Mesenchymal stem cell (in vitro differentiated cells and primary cell): ENCODE data around the gene NCL. TPM values are rescaled to one million over a fixed set of nuclear protein-coding genes. Genes with fewer than 3 reads are reported as not detected.

Experiments used
- DNase-seq: peaks from one replicate; pipeline ENCODE4 v3.0.0-alpha.2; 2013
- H2AFZ ChIP-seq: one replicate; pipeline ENCODE4 v1.6.1; 2013; ENCODE audit warnings: low read depth, mild to moderate bottlenecking, control low read depth, inconsistent platforms, low read length, moderate library complexity
- H2AK5ac ChIP-seq: 2 replicates; pipeline ENCODE4 v1.6.1; 2013; ENCODE audit warnings: low read length, moderate library complexity, mild to moderate bottlenecking, inconsistent platforms; ENCODE audit not compliant: severe bottlenecking
- H2BK120ac ChIP-seq: one replicate; pipeline ENCODE4 v1.6.1; 2013; ENCODE audit warnings: low read depth, mild to moderate bottlenecking, inconsistent platforms, low read length, moderate library complexity
- H2BK12ac ChIP-seq, 2 experiments: one replicate each; pipeline ENCODE4 v1.6.1; 2013; ENCODE audit warnings: inconsistent platforms in 2 of 2, low read length in 2 of 2, mild to moderate bottlenecking in 2 of 2, moderate library complexity in 2 of 2, control low read depth in 1 of 2
- H2BK15ac ChIP-seq: one replicate; pipeline ENCODE4 v1.6.1; 2013; ENCODE audit warnings: mild to moderate bottlenecking, low read depth, inconsistent platforms; ENCODE audit not compliant: poor library complexity, severe bottlenecking
- H2BK5ac ChIP-seq: 2 replicates; pipeline ENCODE4 v1.6.1; 2013; ENCODE audit warnings: low read depth, mild to moderate bottlenecking, low read length, control low read depth, inconsistent platforms; ENCODE audit not compliant: poor library complexity, severe bottlenecking
- H3K14ac ChIP-seq, 2 experiments: one replicate each; pipeline ENCODE4 v1.6.1; 2013; ENCODE audit warnings: inconsistent platforms in 2 of 2, low read length in 2 of 2, control low read depth in 1 of 2, mild to moderate bottlenecking in 1 of 2, moderate library complexity in 1 of 2
- H3K18ac ChIP-seq, 2 experiments: one replicate each; pipeline ENCODE4 v1.6.1; 2013; ENCODE audit warnings: inconsistent platforms in 2 of 2, low read length in 2 of 2, control low read depth in 1 of 2, low read depth in 1 of 2, mild to moderate bottlenecking in 1 of 2
- H3K23ac ChIP-seq, 2 experiments: one replicate each; pipeline ENCODE4 v1.6.1; 2013; ENCODE audit warnings: inconsistent platforms in 2 of 2, low read length in 2 of 2, mild to moderate bottlenecking in 2 of 2, moderate library complexity in 2 of 2, control low read depth in 1 of 2
- H3K27ac ChIP-seq: 2 replicates; pipeline ENCODE4 v1.5.1; 2013; ENCODE audit warnings: mild to moderate bottlenecking, moderate library complexity, low read length, control low read depth, inconsistent platforms; ENCODE audit not compliant: poor library complexity, severe bottlenecking
- H3K27me3 ChIP-seq, 2 experiments: 2 replicates each; pipeline versions ENCODE4 v1.6.1 to v1.7.0; 2013; ENCODE audit warnings: low read length in 2 of 2, mild to moderate bottlenecking in 2 of 2, moderate library complexity in 2 of 2, control low read depth in 1 of 2, inconsistent platforms in 1 of 2; ENCODE audit not compliant: control insufficient read depth in 1 of 2, insufficient read depth in 1 of 2
- H3K36me3 ChIP-seq, 2 experiments: 2 replicates each; pipeline versions ENCODE4 v1.6.1 to v1.7.0; 2013; ENCODE audit warnings: low read length in 2 of 2, control low read depth in 1 of 2, inconsistent platforms in 1 of 2, low read depth in 1 of 2, mild to moderate bottlenecking in 1 of 2; ENCODE audit not compliant: insufficient read depth in 2 of 2, control insufficient read depth in 1 of 2
- H3K4ac ChIP-seq, 2 experiments: one replicate each; pipeline ENCODE4 v1.6.1; 2013; ENCODE audit warnings: inconsistent platforms in 2 of 2, low read length in 2 of 2, mild to moderate bottlenecking in 2 of 2, moderate library complexity in 2 of 2, control low read depth in 1 of 2, low read depth in 1 of 2
- H3K4me1 ChIP-seq: 2 replicates; pipeline ENCODE4 v1.6.1; 2013; ENCODE audit warnings: low read depth, low read length, control low read depth; ENCODE audit not compliant: control insufficient read depth, insufficient read depth
- H3K4me2 ChIP-seq: 2 replicates; pipeline ENCODE4 v1.6.1; 2013; ENCODE audit warnings: low read length, mild to moderate bottlenecking, inconsistent platforms; ENCODE audit not compliant: poor library complexity, severe bottlenecking
- H3K4me3 ChIP-seq, 2 experiments: 2 replicates each; pipeline versions ENCODE4 v1.5.1 to v1.7.0; 2013; ENCODE audit warnings: low read length in 2 of 2, mild to moderate bottlenecking in 2 of 2, control low read depth in 1 of 2, low read depth in 1 of 2; ENCODE audit not compliant: insufficient read depth in 1 of 2
- H3K79me1 ChIP-seq: replicated peaks from 2 replicates; pipeline ENCODE4 v1.6.1; 2013; ENCODE audit warnings: mild to moderate bottlenecking, control low read depth, low read length, inconsistent platforms; ENCODE audit not compliant: poor library complexity, severe bottlenecking
- H3K9ac ChIP-seq: 2 replicates; pipeline ENCODE4 v1.7.0; 2013; ENCODE audit warnings: mild to moderate bottlenecking, low read length, moderate library complexity
- H3K9me3 ChIP-seq: 2 replicates; pipeline ENCODE4 v1.7.0; 2013; ENCODE audit warnings: mild to moderate bottlenecking, low read length; ENCODE audit not compliant: control insufficient read depth
- H4K8ac ChIP-seq: one replicate; pipeline ENCODE4 v1.6.1; 2013; ENCODE audit warnings: inconsistent platforms, mild to moderate bottlenecking, low read length, moderate library complexity
- H4K91ac ChIP-seq: one replicate; pipeline ENCODE4 v1.6.1; 2013; ENCODE audit warnings: mild to moderate bottlenecking, low read length, inconsistent platforms
- WGBS: methylation state at CpG from one replicate; pipeline ENCODE4 v1.1.7; 2013; ENCODE audit warnings: mixed read lengths; 5-methylcytosine and 5-hydroxymethylcytosine counted together
- polyA plus RNA-seq, 2 experiments: library from polyadenylated mRNA; stranded (reverse); fragments of 200-250 nt; gene quantifications; one replicate each; pipeline ENCODE4 v1.2.3, GENCODE V29; 2013

The NCL gene, protein sequence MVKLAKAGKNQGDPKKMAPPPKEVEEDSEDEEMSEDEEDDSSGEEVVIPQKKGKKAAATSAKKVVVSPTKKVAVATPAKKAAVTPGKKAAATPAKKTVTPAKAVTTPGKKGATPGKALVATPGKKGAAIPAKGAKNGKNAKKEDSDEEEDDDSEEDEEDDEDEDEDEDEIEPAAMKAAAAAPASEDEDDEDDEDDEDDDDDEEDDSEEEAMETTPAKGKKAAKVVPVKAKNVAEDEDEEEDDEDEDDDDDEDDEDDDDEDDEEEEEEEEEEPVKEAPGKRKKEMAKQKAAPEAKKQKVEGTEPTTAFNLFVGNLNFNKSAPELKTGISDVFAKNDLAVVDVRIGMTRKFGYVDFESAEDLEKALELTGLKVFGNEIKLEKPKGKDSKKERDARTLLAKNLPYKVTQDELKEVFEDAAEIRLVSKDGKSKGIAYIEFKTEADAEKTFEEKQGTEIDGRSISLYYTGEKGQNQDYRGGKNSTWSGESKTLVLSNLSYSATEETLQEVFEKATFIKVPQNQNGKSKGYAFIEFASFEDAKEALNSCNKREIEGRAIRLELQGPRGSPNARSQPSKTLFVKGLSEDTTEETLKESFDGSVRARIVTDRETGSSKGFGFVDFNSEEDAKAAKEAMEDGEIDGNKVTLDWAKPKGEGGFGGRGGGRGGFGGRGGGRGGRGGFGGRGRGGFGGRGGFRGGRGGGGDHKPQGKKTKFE
- polyA plus RNA-seq (2013, experiment 1 of 2) = 256 TPM
- polyA plus RNA-seq (2013, experiment 2 of 2) = 256 TPM

DNA sequence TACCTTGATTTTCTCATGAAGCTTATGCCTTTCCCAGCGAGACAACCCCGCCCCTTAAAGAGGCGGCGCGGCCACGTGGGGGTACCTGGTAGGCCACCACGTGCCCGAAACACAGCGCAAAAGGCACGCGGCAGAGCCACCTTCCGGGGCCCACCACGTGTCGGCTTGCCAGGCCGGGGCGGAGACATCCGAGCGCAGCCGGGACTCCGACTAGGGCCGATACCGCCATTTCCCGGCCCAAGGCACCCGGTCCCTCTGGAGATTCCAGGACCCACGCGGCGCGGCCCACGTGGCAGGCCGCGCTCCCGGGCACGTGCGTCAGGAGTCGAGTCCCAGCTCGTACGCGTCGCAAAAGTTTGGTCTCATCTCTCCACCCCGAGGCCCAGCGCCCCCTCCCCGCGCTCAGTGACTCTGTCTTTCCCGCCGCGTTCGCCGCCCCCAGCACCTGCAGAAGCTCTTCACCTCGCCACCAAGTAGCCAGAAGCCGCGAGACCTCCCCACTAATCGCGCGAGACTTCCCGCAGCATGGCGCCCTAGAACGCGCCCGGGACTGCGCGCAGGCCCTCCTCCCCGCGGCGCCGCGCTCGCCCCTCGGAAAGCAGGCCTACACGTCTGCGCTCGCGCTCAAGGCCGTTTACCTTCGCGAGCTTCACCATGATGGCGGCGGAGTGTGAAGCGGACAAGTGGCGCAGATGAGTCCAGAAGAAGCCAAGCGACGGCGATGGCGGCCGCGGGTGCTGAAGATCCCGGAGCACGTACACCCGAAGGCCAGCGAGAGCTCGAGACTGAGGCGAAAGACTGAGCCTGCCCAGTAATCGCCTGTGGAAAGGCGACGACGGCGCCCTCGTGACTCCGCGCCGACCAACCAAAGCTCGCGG lies at the start of gene NCL:
TSS of gene NCL (minus strand) at position 787 of the 878 bp plus-strand sequence. CDS start at position 656, 131 bp downstream.
- Histone ChIP-seq H2BK15ac (peak within 1 kb of the TSS; percentile 96), H2AFZ (peak within 1 kb of the TSS; percentile 92), H3K36me3 (peaks cover 18 to 42% of the 10 kb centered on the region in 2 experiments), H2AK5ac (peak within 1 kb of the TSS; percentile 77), H3K14ac (peak within 1 kb of the TSS in 1 of 2 experiments; percentile 94), H4K91ac (peak within 1 kb of the TSS; percentile 77), H3K4me2 (peak within 1 kb of the TSS; percentile 88), H4K8ac (peak within 1 kb of the TSS; percentile 98), H3K18ac (peak within 1 kb of the TSS; percentile 93 to 99), H3K9me3 (no peaks in the 10 kb centered on the region), H3K23ac (peak within 1 kb of the TSS in 1 of 2 experiments; percentile 87), H2BK5ac (peak within 1 kb of the TSS; percentile 91), H3K4me1 (peaks cover 10% of the 10 kb centered on the region), H3K4ac (peak within 1 kb of the TSS; percentile 85 to 93), H3K27ac (peak within 1 kb of the TSS; percentile 93), H3K9ac (peak within 1 kb of the TSS; percentile 99), H2BK12ac (no peak within 1 kb of the TSS), H3K79me1 (peaks cover under 1% of the 10 kb centered on the region), H2BK120ac (peak within 1 kb of the TSS; percentile 6), H3K4me3 (peak within 1 kb of the TSS; percentile 91), H3K27me3 (no peaks in the 10 kb centered on the region)
- WGBS = under 1% methylated on average over 102 of the region's 102 CpGs
- peak; percentile 99 for DNase-seq

DNA sequence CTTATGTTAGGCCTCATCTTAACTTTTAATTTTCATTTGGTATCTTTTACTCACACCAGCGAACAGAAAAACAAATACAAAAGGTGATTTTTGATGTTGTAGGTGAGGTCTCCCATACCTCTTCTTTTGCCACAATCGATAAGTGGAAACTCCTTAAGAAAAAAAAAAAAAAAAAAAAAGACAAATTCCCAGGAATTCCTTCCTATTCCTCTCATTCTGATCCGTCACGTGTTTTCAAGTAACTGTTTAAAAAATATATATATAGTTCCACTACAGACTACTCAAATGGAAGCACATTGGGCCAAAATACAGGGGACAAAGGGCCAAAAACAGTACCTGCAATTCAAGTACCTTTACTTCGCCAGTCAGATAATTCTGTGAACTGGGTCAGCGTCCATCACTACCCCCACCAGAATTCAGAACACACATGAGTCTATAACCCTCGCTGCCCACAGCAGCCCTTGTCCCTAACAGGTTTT lies 49.5 kb upstream of the NCL start:
- no peaks in the 10 kb centered on the region for H3K36me3 ChIP-seq
- H3K27ac ChIP-seq = peak overlapping the region; percentile 8
- 5% methylated on average over 3 of the region's 7 CpGs for WGBS
- peaks cover 4% of the 10 kb centered on the region for H3K79me1 ChIP-seq
- H3K4me1 ChIP-seq = no peaks in the 10 kb centered on the region
- no peak for DNase-seq
- peak overlapping the region; percentile 89 for H4K8ac ChIP-seq
- peak overlapping the region; percentile 90 for H2AFZ ChIP-seq
- peak overlapping the region; percentile 98 for H3K9ac ChIP-seq
- peak overlapping the region in 1 of 2 experiments; percentile 95 for H3K4ac ChIP-seq
- H2BK5ac ChIP-seq = no peak overlapping the region
- peak overlapping the region; percentile 92 to 96 for H3K18ac ChIP-seq
- H3K9me3 ChIP-seq = no peaks in the 10 kb centered on the region
- H2AK5ac ChIP-seq = no peak overlapping the region
- peak overlapping the region in 1 of 2 experiments; percentile 98 for H3K14ac ChIP-seq
- no peak overlapping the region for H2BK120ac ChIP-seq
- peaks cover 0 to 3% of the 10 kb centered on the region in 2 experiments for H3K27me3 ChIP-seq
- H4K91ac ChIP-seq = peak overlapping the region; percentile 88
- H3K4me2 ChIP-seq = peak overlapping the region; percentile 91
- H2BK15ac ChIP-seq = no peak overlapping the region
- peak overlapping the region in 1 of 2 experiments; percentile 21 for H2BK12ac ChIP-seq
- peak overlapping the region; percentile 83 to 97 for H3K4me3 ChIP-seq
- H3K23ac ChIP-seq = no peak overlapping the region

DNA sequence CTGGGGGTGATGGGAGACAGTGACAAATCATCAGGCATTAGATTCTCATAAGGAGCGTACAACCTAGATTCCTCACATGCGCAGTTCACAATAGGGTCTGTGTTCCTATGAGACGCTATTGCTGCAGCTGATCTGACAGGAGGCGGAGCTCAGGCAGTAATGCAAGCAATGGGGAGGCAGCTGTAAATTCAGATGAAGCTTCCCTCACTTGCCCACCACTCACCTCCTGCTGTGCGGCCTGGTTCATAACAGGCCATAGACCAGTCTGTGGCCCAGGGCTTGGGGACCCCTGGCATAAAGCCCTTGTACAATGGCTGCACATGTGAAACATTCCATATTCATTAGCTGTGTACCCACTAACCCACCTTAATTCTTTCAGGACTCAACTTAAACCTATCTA lies 47.9 kb upstream of the NCL start:
- H4K91ac ChIP-seq = no peak overlapping the region
- no peaks in the 10 kb centered on the region for H3K36me3 ChIP-seq
- H2AFZ ChIP-seq = no peak overlapping the region
- H2BK15ac ChIP-seq = no peak overlapping the region
- no peak overlapping the region for H3K23ac ChIP-seq
- peaks cover 4% of the 10 kb centered on the region for H3K79me1 ChIP-seq
- no peak overlapping the region for H3K27ac ChIP-seq
- H3K4me1 ChIP-seq = no peaks in the 10 kb centered on the region
- H3K9me3 ChIP-seq = no peaks in the 10 kb centered on the region
- no peak overlapping the region for H3K9ac ChIP-seq
- H3K14ac ChIP-seq = no peak overlapping the region
- H4K8ac ChIP-seq = no peak overlapping the region
- H2BK120ac ChIP-seq = no peak overlapping the region
- 93% methylated on average over 5 of the region's 5 CpGs for WGBS
- no peak overlapping the region for H2BK12ac ChIP-seq
- no peak overlapping the region for H3K4ac ChIP-seq
- no peak overlapping the region for H3K4me2 ChIP-seq
- H2BK5ac ChIP-seq = no peak overlapping the region
- H3K27me3 ChIP-seq = no peaks in the 10 kb centered on the region
- no peak overlapping the region for H3K4me3 ChIP-seq
- no peak for DNase-seq
- no peak overlapping the region for H3K18ac ChIP-seq
- no peak overlapping the region for H2AK5ac ChIP-seq
